Lung (tissue), 12 donors: ENCODE results near the gene ARHGEF4. TPM values are rescaled to one million over a fixed set of nuclear protein-coding genes. Genes with fewer than 3 reads are reported as not detected.

ENCODE experiments used
- ATAC-seq: fragments of 200-7000 bp; cut with Tn5 transposase; one replicate; pipeline ENCODE4 v1.9.1; 2020; ENCODE audit warnings: moderate number of reproducible peaks; ENCODE audit not compliant: insufficient read depth, low FRiP score
- DNase-seq, 3 donors: peaks; one replicate each; pipeline ENCODE4 v3.0.0-alpha.2; 2013 to 2017
- H3K27ac ChIP-seq, 2 donors: one replicate each; pipeline ENCODE4 v1.5.1; 2013; ENCODE audit warnings: mild to moderate bottlenecking in 2 of 2, moderate library complexity in 2 of 2, control low read depth in 1 of 2, inconsistent platforms in 1 of 2, low read depth in 1 of 2, low read length in 1 of 2
- H3K27me3 ChIP-seq, 3 donors: one replicate each; pipeline ENCODE4 v1.5.1; 2013; ENCODE audit warnings: low read length in 2 of 3; ENCODE audit not compliant: control insufficient read depth in 3 of 3, insufficient read depth in 3 of 3
- H3K36me3 ChIP-seq, 4 donors: one replicate each; pipeline ENCODE4 v1.5.1; 2013; ENCODE audit warnings: low read length in 4 of 4, mild to moderate bottlenecking in 1 of 4, moderate library complexity in 1 of 4; ENCODE audit not compliant: control insufficient read depth in 4 of 4, insufficient read depth in 4 of 4
- H3K4me1 ChIP-seq, 5 donors: one replicate each; pipeline ENCODE4 v1.5.1; 2013; ENCODE audit warnings: low read length in 5 of 5, mild to moderate bottlenecking in 2 of 5, moderate library complexity in 1 of 5; ENCODE audit not compliant: control insufficient read depth in 5 of 5, insufficient read depth in 5 of 5
- H3K4me3 ChIP-seq: one replicate; pipeline ENCODE4 v1.5.1; 2013; ENCODE audit warnings: mild to moderate bottlenecking, control low read depth, moderate library complexity
- H3K9ac ChIP-seq, 2 donors: one replicate each; pipeline ENCODE4 v1.5.1; 2013; ENCODE audit warnings: low read length in 2 of 2, control low read depth in 1 of 2; ENCODE audit not compliant: insufficient read depth in 1 of 2
- H3K9me3 ChIP-seq, 4 donors: one replicate each; pipeline ENCODE4 v1.5.1; 2013; ENCODE audit warnings: low read length in 3 of 4, mild to moderate bottlenecking in 1 of 4, moderate library complexity in 1 of 4; ENCODE audit not compliant: control insufficient read depth in 4 of 4, insufficient read depth in 3 of 4
- CTCF ChIP-seq: IDR thresholded peaks from 2 replicates; pipeline ENCODE4 v1.5.1; 2012; ENCODE audit warnings: mild to moderate bottlenecking; ENCODE audit errors: control extremely low read depth, extremely low read depth
- WGBS, 2 donors: extraction: QIAGEN DNeasy Blood & Tissue Kit; methylation state at CpG; one replicate each; pipeline ENCODE4 v1.1.7; 2013; 5-methylcytosine and 5-hydroxymethylcytosine counted together
- polyA plus RNA-seq, 2 donors: library from polyadenylated mRNA; stranded (reverse); fragments of 200-250 nt; gene quantifications; one replicate each; pipeline ENCODE4 v1.2.1, GENCODE V29; 2013
- total RNA-seq, 2 donors: library from RNA; depleted of rRNA in 1 of 2; stranded (reverse); fragments of >200 nt in 1 of 2; gene quantifications; one replicate each; pipeline ENCODE4 v1.2.1, GENCODE V29; 2014 to 2021
- donor health status: control.
- donor health status: control.
- donor health status: Bipolar disorder and iron deficiency.
- donor health status: healthy.
- donor health status: DM: yes; HTN: yes; CAD: no.

ARHGEF4 gene
- total and polyA plus RNA-seq, 4 donors, result 1.8 to 15.9 (median 6.9) TPM

DNA sequence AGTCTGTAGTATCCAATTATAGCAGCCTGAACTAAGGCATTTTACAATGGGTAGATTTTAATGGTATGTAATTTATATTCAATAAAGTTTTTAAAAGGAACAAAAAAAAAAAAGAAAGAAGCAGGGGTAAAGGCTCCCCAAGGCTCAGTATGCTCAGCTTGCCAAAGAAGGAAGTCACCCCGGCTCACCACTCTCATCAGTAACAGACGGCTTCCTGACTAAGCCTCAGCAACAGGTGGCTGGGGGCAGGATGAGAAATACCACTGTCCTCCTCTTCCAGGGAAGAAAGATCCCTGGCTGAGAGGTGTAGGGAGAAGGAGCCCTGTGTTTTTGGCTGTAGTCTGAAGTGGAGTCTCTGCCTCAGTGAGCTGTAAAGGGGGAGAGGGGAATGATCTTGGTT is 121.2 kb downstream of the ARHGEF4 start:
- TF ChIP-seq CTCF, result no peak
- Histone ChIP-seq H3K9ac (no peak overlapping the region), H3K36me3 (no peaks in the 10 kb centered on the region), H3K4me3 (no peak overlapping the region), H3K27ac (no peak overlapping the region), H3K9me3 (peaks cover 0 to 13% (median 6%) of the 10 kb centered on the region in 4 donors), H3K4me1 (no peaks in the 10 kb centered on the region), H3K27me3 (peaks cover 7 to 34% (median 24%) of the 10 kb centered on the region in 3 donors)
- DNase-seq (no peak), ATAC-seq (no peak)
- WGBS, 2 donors, result 6 to 31% methylated on average over 2 of the region's 2 CpGs

- H3K36me3 ChIP-seq, result no peaks in the 10 kb centered on the region
- 2% methylated on average over 62 to 90 of the region's 90 CpGs for WGBS, 2 donors
- H3K27me3 ChIP-seq, result peaks cover 28 to 64% (median 63%) of the 10 kb centered on the region in 3 donors
- no peak for TF ChIP-seq CTCF
- H3K4me3 ChIP-seq, result no peak overlapping the region
- H3K9ac ChIP-seq, result no peak overlapping the region
- peak; percentile 12 to 30 (median 29) for DNase-seq
- peaks cover 0 to 7% (median 3%) of the 10 kb centered on the region in 5 donors for H3K4me1 ChIP-seq
- peaks cover 0 to 7% (median 0%) of the 10 kb centered on the region in 4 donors for H3K9me3 ChIP-seq
- no peak overlapping the region for H3K27ac ChIP-seq
- ATAC-seq, result no peak
Measured at GRCh38 chr2:130963196-130963848, 126.6 kb downstream of the ARHGEF4 start.

GRCh38 chr2:130963849-130964793 is 127.4 kb downstream of the ARHGEF4 start:
- Histone ChIP-seq H3K27me3 (peaks cover 28 to 64% (median 63%) of the 10 kb centered on the region in 3 donors), H3K27ac (no peak overlapping the region), H3K4me1 (peaks cover 0 to 7% (median 3%) of the 10 kb centered on the region in 5 donors), H3K4me3 (no peak overlapping the region), H3K9me3 (peaks cover 0 to 7% (median 0%) of the 10 kb centered on the region in 4 donors), H3K36me3 (no peaks in the 10 kb centered on the region), H3K9ac (no peak overlapping the region)
- DNase-seq (peak in 2 of 3 donors; percentile 17 to 36), ATAC-seq (no peak)
- WGBS, 2 donors, result 2% methylated on average over 57 to 84 of the region's 84 CpGs
- TF ChIP-seq CTCF, result no peak
